Lung (tissue), 12 donors: Measurements from ENCODE around the gene PTCH2. TPM values are rescaled to one million over a fixed set of nuclear protein-coding genes. Genes with fewer than 3 reads are reported as not detected.

Experiments used
- ATAC-seq: fragments of 200-7000 bp; cut with Tn5 transposase; one replicate; pipeline ENCODE4 v1.9.1; 2020; ENCODE audit warnings: moderate number of reproducible peaks; ENCODE audit not compliant: insufficient read depth, low FRiP score
- DNase-seq, 3 donors: peaks; one replicate each; pipeline ENCODE4 v3.0.0-alpha.2; 2013 to 2017
- H3K27ac ChIP-seq, 2 donors: one replicate each; pipeline ENCODE4 v1.5.1; 2013; ENCODE audit warnings: mild to moderate bottlenecking in 2 of 2, moderate library complexity in 2 of 2, control low read depth in 1 of 2, inconsistent platforms in 1 of 2, low read depth in 1 of 2, low read length in 1 of 2
- H3K27me3 ChIP-seq, 3 donors: one replicate each; pipeline ENCODE4 v1.5.1; 2013; ENCODE audit warnings: low read length in 2 of 3; ENCODE audit not compliant: control insufficient read depth in 3 of 3, insufficient read depth in 3 of 3
- H3K36me3 ChIP-seq, 4 donors: one replicate each; pipeline ENCODE4 v1.5.1; 2013; ENCODE audit warnings: low read length in 4 of 4, mild to moderate bottlenecking in 1 of 4, moderate library complexity in 1 of 4; ENCODE audit not compliant: control insufficient read depth in 4 of 4, insufficient read depth in 4 of 4
- H3K4me1 ChIP-seq, 5 donors: one replicate each; pipeline ENCODE4 v1.5.1; 2013; ENCODE audit warnings: low read length in 5 of 5, mild to moderate bottlenecking in 2 of 5, moderate library complexity in 1 of 5; ENCODE audit not compliant: control insufficient read depth in 5 of 5, insufficient read depth in 5 of 5
- H3K4me3 ChIP-seq: one replicate; pipeline ENCODE4 v1.5.1; 2013; ENCODE audit warnings: mild to moderate bottlenecking, control low read depth, moderate library complexity
- H3K9ac ChIP-seq, 2 donors: one replicate each; pipeline ENCODE4 v1.5.1; 2013; ENCODE audit warnings: low read length in 2 of 2, control low read depth in 1 of 2; ENCODE audit not compliant: insufficient read depth in 1 of 2
- H3K9me3 ChIP-seq, 4 donors: one replicate each; pipeline ENCODE4 v1.5.1; 2013; ENCODE audit warnings: low read length in 3 of 4, mild to moderate bottlenecking in 1 of 4, moderate library complexity in 1 of 4; ENCODE audit not compliant: control insufficient read depth in 4 of 4, insufficient read depth in 3 of 4
- CTCF ChIP-seq: IDR thresholded peaks from 2 replicates; pipeline ENCODE4 v1.5.1; 2012; ENCODE audit warnings: mild to moderate bottlenecking; ENCODE audit errors: control extremely low read depth, extremely low read depth
- WGBS, 2 donors: extraction: QIAGEN DNeasy Blood & Tissue Kit; methylation state at CpG; one replicate each; pipeline ENCODE4 v1.1.7; 2013; 5-methylcytosine and 5-hydroxymethylcytosine counted together
- polyA plus RNA-seq, 2 donors: library from polyadenylated mRNA; stranded (reverse); fragments of 200-250 nt; gene quantifications; one replicate each; pipeline ENCODE4 v1.2.1, GENCODE V29; 2013
- total RNA-seq, 2 donors: library from RNA; depleted of rRNA in 1 of 2; stranded (reverse); fragments of >200 nt in 1 of 2; gene quantifications; one replicate each; pipeline ENCODE4 v1.2.1, GENCODE V29; 2014 to 2021
- donor health status: control.
- donor health status: control.
- donor health status: Bipolar disorder and iron deficiency.
- donor health status: healthy.
- donor health status: DM: yes; HTN: yes; CAD: no.

Gene PTCH2
- total and polyA plus RNA-seq, 4 donors, result 0.37 to 1.7 (median 0.66) TPM

GRCh38 chr1:44851308-44851707 is 8.3 kb upstream of the PTCH2 start:
- Histone ChIP-seq H3K9me3 (peaks cover 0 to 2% (median 0%) of the 10 kb centered on the region in 4 donors), H3K9ac (no peak overlapping the region), H3K4me3 (no peak overlapping the region), H3K27me3 (no peaks in the 10 kb centered on the region), H3K36me3 (peaks cover 0 to 11% (median 4%) of the 10 kb centered on the region in 4 donors), H3K4me1 (peaks cover 0 to 24% (median 10%) of the 10 kb centered on the region in 5 donors), H3K27ac (no peak overlapping the region)
- WGBS, 2 donors, result 96 to 100% methylated on average over 1 of the region's 1 CpG
- TF ChIP-seq CTCF, result no peak
- no peak for ATAC-seq
- DNase-seq, result no peak

- Histone ChIP-seq H3K27ac (no peak overlapping the region), H3K36me3 (peaks cover 0 to 8% (median 2%) of the 10 kb centered on the region in 4 donors), H3K4me3 (no peak overlapping the region), H3K4me1 (peaks cover 0 to 24% (median 10%) of the 10 kb centered on the region in 5 donors), H3K9ac (no peak overlapping the region), H3K9me3 (peaks cover 0 to 2% (median 0%) of the 10 kb centered on the region in 4 donors), H3K27me3 (no peaks in the 10 kb centered on the region)
- ATAC-seq, result no peak
- no peak for TF ChIP-seq CTCF
- no peak for DNase-seq
- 80 to 92% methylated on average over 2 of the region's 2 CpGs for WGBS, 2 donors
Observed at GRCh38 chr1:44849575-44850132, 6.6 kb upstream of the PTCH2 start.

GRCh38 chr1:44848456-44849181 is 5.6 kb upstream of the PTCH2 start:
- peaks cover 0 to 27% (median 10%) of the 10 kb centered on the region in 5 donors for H3K4me1 ChIP-seq
- peaks cover 0 to 2% (median 0%) of the 10 kb centered on the region in 4 donors for H3K9me3 ChIP-seq
- no peak overlapping the region for H3K9ac ChIP-seq
- TF ChIP-seq CTCF, result no peak
- 83 to 89% methylated on average over 7 of the region's 7 CpGs for WGBS, 2 donors
- no peak overlapping the region for H3K27ac ChIP-seq
- H3K4me3 ChIP-seq, result no peak overlapping the region
- H3K27me3 ChIP-seq, result no peaks in the 10 kb centered on the region
- peaks cover 0 to 8% (median 2%) of the 10 kb centered on the region in 4 donors for H3K36me3 ChIP-seq
- DNase-seq, result peak; percentile 56 to 74 (median 62)
- no peak for ATAC-seq
